GM10248 (cell line): ENCODE data around the gene SEPHS2.

ENCODE experiments used
- CTCF ChIA-PET: fragments of 300-600 bp; sonication (Branson Sonifier 250); formaldehyde crosslinking; extraction: SDS; loops from one replicate; lab custom pipeline; 2021; ENCODE audit warnings: antibody characterized with exemption; lab: Yijun Ruan, JAX
- POLR2A ChIA-PET: fragments of 350-650 bp; sonication (Branson Sonifier 250); formaldehyde crosslinking; extraction: SDS; loops from one replicate; lab custom pipeline; 2020; ENCODE audit warnings: antibody characterized with exemption; lab: Yijun Ruan, JAX
- DNase-seq: peaks from one replicate; pipeline ENCODE4 v3.0.0; 2012; ENCODE audit errors: extremely low spot score
- CTCF ChIP-seq: IDR thresholded peaks from 2 replicates; pipeline ENCODE4 v1.5.1; 2012; ENCODE audit warnings: mild to moderate bottlenecking, low read depth; ENCODE audit errors: extremely low read depth, missing control alignments, control extremely low read depth

The SEPHS2 gene

GRCh38 chr16:30434852-30435251, 10.8 kb downstream of the SEPHS2 start:
- TF ChIP-seq CTCF: no peak
- ChIA-PET CTCF (interaction anchor here (1.0 to 1.1 kb wide), 5 partner anchors 11 to 194 kb away, joined by 3 to 4 read pairs (median 3); partner anchors contain the start of gene SEPHS2), POLR2A (no interaction called here)
- no peak for DNase-seq

- TF ChIP-seq CTCF: peak; percentile 28
- ChIA-PET POLR2A (interaction anchor here (0.9 to 1.0 kb wide), 4 partner anchors 12 to 140 kb away, joined by 3 to 8 read pairs (median 5); no protein-coding TSS in a partner anchor), CTCF (interaction anchor here (0.7 to 4.5 kb wide), 53 partner anchors 10 to 422 kb away, joined by 3 to 73 read pairs (median 7); partner anchors contain the start of genes ITGAL, SEPHS2, SEPTIN1 and TBC1D10B)
- no peak for DNase-seq
Observed at GRCh38 chr16:30430428-30430970, 15.2 kb downstream of the SEPHS2 start.

GRCh38 chr16:30429678-30430427, 15.8 kb downstream of the SEPHS2 start, which contains the start of gene DCTPP1:
TSS of gene DCTPP1 (minus strand) at chr16:30430030. CDS start at chr16:30429980, 50 bp downstream.
- CTCF ChIA-PET: interaction anchor here (0.6 to 4.5 kb wide), 82 partner anchors 9 to 422 kb away, joined by 3 to 73 read pairs (median 5); partner anchors contain the start of genes ITGAL, PRR14, SEPHS2 and SEPTIN1
- POLR2A ChIA-PET: interaction anchor here (0.6 to 1.2 kb wide), 9 partner anchors 12 to 229 kb away, joined by 3 to 8 read pairs (median 4); partner anchors contain the start of genes FBRS, SEPHS2 and ZNF689
- peak; percentile 90 for TF ChIP-seq CTCF
- peak; percentile 95 for DNase-seq

GRCh38 chr16:30429418-30429677, 16.3 kb downstream of the SEPHS2 start:
- no peak for DNase-seq
- TF ChIP-seq CTCF: no peak
- CTCF ChIA-PET: interaction anchor here (0.6 to 4.5 kb wide), 79 partner anchors 9 to 421 kb away, joined by 3 to 73 read pairs (median 5); partner anchors contain the start of genes ITGAL, PRR14, SEPHS2 and SEPTIN1
- POLR2A ChIA-PET: interaction anchor here (0.6 to 1.2 kb wide), 9 partner anchors 11 to 229 kb away, joined by 3 to 8 read pairs (median 4); partner anchors contain the start of genes FBRS, SEPHS2 and ZNF689

GRCh38 chr16:30428055-30428454, 17.6 kb downstream of the SEPHS2 start:
- DNase-seq: no peak
- POLR2A ChIA-PET: no interaction called here
- TF ChIP-seq CTCF: no peak
- CTCF ChIA-PET: interaction anchor here (1.1 to 4.5 kb wide), 4 partner anchors 13 to 189 kb away, joined by 3 to 73 read pairs (median 4); partner anchors contain the start of gene SEPHS2

- CTCF ChIA-PET: interaction anchor here (1.3 to 5.1 kb wide), 5 partner anchors 9 to 177 kb away, joined by 3 to 58 read pairs (median 6); partner anchors contain the start of genes DCTPP1 and ZNF771
- no peak for DNase-seq
- no peak for TF ChIP-seq CTCF
- POLR2A ChIA-PET: no interaction called here
Observed at GRCh38 chr16:30421010-30421409, 24.7 kb downstream of the SEPHS2 start.
